ENCODE measurements around the gene SORBS2. TPM values are rescaled to one million over a fixed set of nuclear protein-coding genes. Genes with fewer than 3 reads are reported as not detected.

SORBS2 gene
- total RNA-seq, 4 donors from 2014 or later, result 92.7 to 234 (median 122) TPM

GRCh38 chr4:185787926-185788679 lies 23.9 kb downstream of the SORBS2 start:
- no peak for TF ChIP-seq POLR2A (IDR thresholded peaks at IDR 0.05)
- no peak for TF ChIP-seq POLR2AphosphoS5 (IDR thresholded peaks at IDR 0.05)
- no peak for TF ChIP-seq EP300 (IDR thresholded peaks at IDR 0.05; ENCODE audit: low read depth)
- no peak for TF ChIP-seq CTCF (IDR thresholded peaks at IDR 0.05)
- WGBS, 2 donors (ENCODE audit: low coverage in 1 of 2), result 79 to 91% methylated on average over 3 to 16 of the region's 16 CpGs
- intact Hi-C loops (cut with DNase I; ENCODE audit: low total_unique reads), result no loop called here

GRCh38 chr4:185786422-185786821 lies 25.6 kb downstream of the SORBS2 start:
- no peak for DNase-seq
- intact Hi-C loops (cut with DNase I; ENCODE audit: low total_unique reads) (no loop called here), in situ Hi-C loops (cut with MboI; ENCODE audit: low pct_ligation_motif_present in 1 of 4, low pct_unique_long_range_greater_than_20kb in 1 of 4, low sequenced_read_pairs in 3 of 4) (no loop called here)
- Histone ChIP-seq H3K27ac (no peak overlapping the region), H3K36me3 (no peaks in the 10 kb centered on the region), H3K27me3 (no peaks in the 10 kb centered on the region), H3K4me3 (no peak overlapping the region), H3K9me3 (no peaks in the 10 kb centered on the region), H3K4me1 (no peaks in the 10 kb centered on the region)
- 57 to 69% methylated on average over 1 to 6 of the region's 6 CpGs for WGBS, 2 donors (ENCODE audit: low coverage in 1 of 2)
- TF ChIP-seq CTCF (IDR thresholded peaks at IDR 0.05) (no peak), EP300 (IDR thresholded peaks at IDR 0.05; ENCODE audit: low read depth) (no peak), POLR2A (IDR thresholded peaks at IDR 0.05) (no peak), POLR2AphosphoS5 (IDR thresholded peaks at IDR 0.05) (no peak)

More at GRCh38 chr4:185787926-185788679, 23.9 kb downstream of the SORBS2 start:
- no peak for DNase-seq
- no peak overlapping the region for H3K27ac ChIP-seq
- no peaks in the 10 kb centered on the region for H3K36me3 ChIP-seq
- H3K27me3 ChIP-seq, result no peaks in the 10 kb centered on the region
- H3K9me3 ChIP-seq, result no peaks in the 10 kb centered on the region
- H3K4me1 ChIP-seq, result no peaks in the 10 kb centered on the region
- in situ Hi-C loops (cut with MboI; ENCODE audit: low pct_ligation_motif_present in 1 of 4, low pct_unique_long_range_greater_than_20kb in 1 of 4, low sequenced_read_pairs in 3 of 4), result no loop called here
- no peak overlapping the region for H3K4me3 ChIP-seq

- intact Hi-C loops (cut with DNase I; ENCODE audit: low total_unique reads) (no loop called here), in situ Hi-C loops (cut with MboI; ENCODE audit: low pct_ligation_motif_present in 1 of 4, low pct_unique_long_range_greater_than_20kb in 1 of 4, low sequenced_read_pairs in 3 of 4) (no loop called here)
- TF ChIP-seq POLR2A (IDR thresholded peaks at IDR 0.05), result no peak
- H3K36me3 ChIP-seq, result no peaks in the 10 kb centered on the region
- H3K27me3 ChIP-seq, result no peaks in the 10 kb centered on the region
- no peak overlapping the region for H3K4me3 ChIP-seq
- no peak for DNase-seq
- H3K9me3 ChIP-seq, result no peaks in the 10 kb centered on the region
- no peak overlapping the region for H3K27ac ChIP-seq
- H3K4me1 ChIP-seq, result no peaks in the 10 kb centered on the region
- 53 to 56% methylated on average over 3 to 5 of the region's 5 CpGs for WGBS, 2 donors (ENCODE audit: low coverage in 1 of 2)
Measured at GRCh38 chr4:185783574-185783973, 28.4 kb downstream of the SORBS2 start.

GRCh38 chr4:185782523-185782922 lies 29.5 kb downstream of the SORBS2 start:
- H3K4me3 ChIP-seq, result no peak overlapping the region
- in situ Hi-C loops (cut with MboI; ENCODE audit: low pct_ligation_motif_present in 1 of 4, low pct_unique_long_range_greater_than_20kb in 1 of 4, low sequenced_read_pairs in 3 of 4), result no loop called here
- no peaks in the 10 kb centered on the region for H3K27me3 ChIP-seq
- TF ChIP-seq CTCF (IDR thresholded peaks at IDR 0.05) (no peak), POLR2AphosphoS5 (IDR thresholded peaks at IDR 0.05) (no peak), POLR2A (IDR thresholded peaks at IDR 0.05) (no peak)
- H3K4me1 ChIP-seq, result no peaks in the 10 kb centered on the region
- no peaks in the 10 kb centered on the region for H3K9me3 ChIP-seq
- no peaks in the 10 kb centered on the region for H3K36me3 ChIP-seq
- intact Hi-C loops (cut with DNase I; ENCODE audit: low total_unique reads), result no loop called here
- no peak for DNase-seq
- no peak overlapping the region for H3K27ac ChIP-seq

All from transverse colon (tissue), 4 donors.